Endometrial microvascular endothelial cells (primary cell): ENCODE data around the gene PTPRQ. TPM values are rescaled to one million over a fixed set of nuclear protein-coding genes. Genes with fewer than 3 reads are reported as not detected.

ENCODE experiments used
- in situ Hi-C: cut with HindIII; loops from 2 replicates; pipeline ENCODE4 v1.10.0; 2017; ENCODE audit warnings: low sequenced_read_pairs, low pct_unique_long_range_greater_than_20kb; ENCODE audit errors: inconsistent ontology term
- total RNA-seq: library from RNA; depleted of rRNA; stranded (reverse); fragments of >200 nt; gene quantifications from one replicate; pipeline ENCODE4 v1.2.3, GENCODE V29; 2015; ENCODE audit errors: inconsistent ontology term

PTPRQ gene, protein sequence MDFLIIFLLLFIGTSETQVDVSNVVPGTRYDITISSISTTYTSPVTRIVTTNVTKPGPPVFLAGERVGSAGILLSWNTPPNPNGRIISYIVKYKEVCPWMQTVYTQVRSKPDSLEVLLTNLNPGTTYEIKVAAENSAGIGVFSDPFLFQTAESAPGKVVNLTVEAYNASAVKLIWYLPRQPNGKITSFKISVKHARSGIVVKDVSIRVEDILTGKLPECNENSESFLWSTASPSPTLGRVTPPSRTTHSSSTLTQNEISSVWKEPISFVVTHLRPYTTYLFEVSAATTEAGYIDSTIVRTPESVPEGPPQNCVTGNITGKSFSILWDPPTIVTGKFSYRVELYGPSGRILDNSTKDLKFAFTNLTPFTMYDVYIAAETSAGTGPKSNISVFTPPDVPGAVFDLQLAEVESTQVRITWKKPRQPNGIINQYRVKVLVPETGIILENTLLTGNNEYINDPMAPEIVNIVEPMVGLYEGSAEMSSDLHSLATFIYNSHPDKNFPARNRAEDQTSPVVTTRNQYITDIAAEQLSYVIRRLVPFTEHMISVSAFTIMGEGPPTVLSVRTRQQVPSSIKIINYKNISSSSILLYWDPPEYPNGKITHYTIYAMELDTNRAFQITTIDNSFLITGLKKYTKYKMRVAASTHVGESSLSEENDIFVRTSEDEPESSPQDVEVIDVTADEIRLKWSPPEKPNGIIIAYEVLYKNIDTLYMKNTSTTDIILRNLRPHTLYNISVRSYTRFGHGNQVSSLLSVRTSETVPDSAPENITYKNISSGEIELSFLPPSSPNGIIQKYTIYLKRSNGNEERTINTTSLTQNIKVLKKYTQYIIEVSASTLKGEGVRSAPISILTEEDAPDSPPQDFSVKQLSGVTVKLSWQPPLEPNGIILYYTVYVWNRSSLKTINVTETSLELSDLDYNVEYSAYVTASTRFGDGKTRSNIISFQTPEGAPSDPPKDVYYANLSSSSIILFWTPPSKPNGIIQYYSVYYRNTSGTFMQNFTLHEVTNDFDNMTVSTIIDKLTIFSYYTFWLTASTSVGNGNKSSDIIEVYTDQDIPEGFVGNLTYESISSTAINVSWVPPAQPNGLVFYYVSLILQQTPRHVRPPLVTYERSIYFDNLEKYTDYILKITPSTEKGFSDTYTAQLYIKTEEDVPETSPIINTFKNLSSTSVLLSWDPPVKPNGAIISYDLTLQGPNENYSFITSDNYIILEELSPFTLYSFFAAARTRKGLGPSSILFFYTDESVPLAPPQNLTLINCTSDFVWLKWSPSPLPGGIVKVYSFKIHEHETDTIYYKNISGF (N-terminal part only)
- total RNA-seq = under 0.01 TPM

- in situ Hi-C loops = no loop called here
Observed at GRCh38 chr12:80443974-80444666, at the start of gene PTPRQ. PTPRQ (plus strand) TSS chr12:80444235; CDS start chr12:80444346, 111 bp downstream.

DNA sequence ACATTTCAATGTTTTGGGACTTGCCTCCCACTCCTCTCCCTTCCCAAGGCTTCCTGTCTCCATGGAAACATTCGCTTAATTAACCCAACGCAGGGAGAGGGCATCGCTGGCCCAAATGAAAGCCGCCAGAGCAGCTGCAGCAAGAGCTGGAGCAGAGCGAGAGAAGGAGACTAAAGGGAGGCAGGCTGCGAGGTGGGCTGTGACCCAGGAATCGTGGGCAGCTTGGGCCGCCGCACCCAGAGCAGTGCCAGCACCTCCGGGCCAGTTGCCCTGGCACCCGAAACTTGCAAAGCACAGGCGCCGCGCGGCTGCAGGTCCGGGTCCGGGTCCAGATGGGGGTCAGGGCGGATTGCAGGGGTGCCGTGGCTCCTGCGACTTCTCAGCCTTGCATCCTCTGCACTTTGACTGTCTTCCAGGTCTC, 43.5 kb upstream of the PTPRQ start:
- in situ Hi-C loops = no loop called here

DNA sequence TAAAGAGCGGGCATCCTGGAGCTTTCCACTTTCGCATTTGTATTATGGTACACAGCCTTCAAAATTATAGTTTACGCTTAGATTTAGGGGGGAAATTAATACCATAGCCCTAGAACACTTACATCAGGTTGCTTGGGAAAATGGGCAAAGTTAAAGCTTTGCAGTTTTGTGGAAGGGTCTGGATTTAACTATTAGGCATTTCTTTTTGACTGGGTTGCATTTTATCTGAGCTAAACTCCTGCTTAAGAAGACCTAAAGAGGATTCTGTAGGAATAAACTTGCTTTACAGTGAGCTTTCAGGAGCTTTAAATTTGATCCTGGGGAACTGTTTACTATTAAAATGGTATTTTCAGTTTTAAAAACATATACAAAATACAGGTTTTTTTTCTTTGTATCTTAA, 42.8 kb upstream of the PTPRQ start:
- in situ Hi-C loops = no loop called here

GRCh38 chr12:80404629-80405028, 39.4 kb upstream of the PTPRQ start:
- in situ Hi-C loops = no loop called here

- in situ Hi-C loops = no loop called here
Observed at GRCh38 chr12:80406253-80406652, 37.8 kb upstream of the PTPRQ start.

- in situ Hi-C loops = no loop called here
Observed at GRCh38 chr12:80411787-80412186, 32.2 kb upstream of the PTPRQ start.

GRCh38 chr12:80412343-80412953, 31.6 kb upstream of the PTPRQ start:
- in situ Hi-C loops = no loop called here

- in situ Hi-C loops = no loop called here
Observed at GRCh38 chr12:80413462-80413861, 30.6 kb upstream of the PTPRQ start.

DNA sequence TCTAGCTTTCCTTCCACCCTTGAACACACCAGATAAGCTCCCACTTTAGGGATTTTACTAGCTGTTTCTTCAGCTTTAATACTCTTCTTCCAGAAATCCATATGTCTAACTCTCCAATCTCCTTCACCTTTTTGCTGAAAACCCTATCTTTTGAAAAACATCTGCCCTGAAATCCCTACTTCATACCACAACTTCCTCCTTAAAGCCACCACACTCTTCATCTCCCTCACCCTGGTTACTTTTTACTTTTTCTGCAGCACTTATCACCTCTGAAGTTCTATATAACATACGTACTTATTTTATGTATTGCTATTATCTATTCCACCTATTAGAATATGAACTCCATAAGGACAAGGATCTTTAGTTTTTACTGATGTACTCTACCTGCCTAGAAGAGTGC, 28.6 kb upstream of the PTPRQ start:
- in situ Hi-C loops = no loop called here

- in situ Hi-C loops = no loop called here
Observed at GRCh38 chr12:80419644-80420043, 24.4 kb upstream of the PTPRQ start.

DNA sequence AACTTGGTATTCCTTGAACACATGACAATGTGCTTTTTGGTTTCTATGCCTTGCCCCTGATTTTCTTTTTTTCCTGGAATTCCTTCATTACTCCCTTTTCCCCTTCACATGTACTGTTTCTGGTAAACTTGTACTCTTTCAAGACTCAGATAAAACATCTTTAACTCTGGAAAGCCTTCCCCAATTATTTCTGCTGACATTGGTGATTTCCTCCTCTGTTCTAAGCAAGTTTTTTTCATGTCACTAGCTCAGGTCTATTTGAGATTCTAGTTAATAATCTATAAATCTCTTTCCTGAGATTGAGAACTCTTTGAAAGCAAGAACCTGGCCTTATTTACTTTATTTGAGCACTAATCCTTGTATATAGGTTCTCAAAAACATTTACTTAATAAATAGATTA, 24.0 kb upstream of the PTPRQ start:
- in situ Hi-C loops = no loop called here

- in situ Hi-C loops = no loop called here
Observed at GRCh38 chr12:80422550-80422949, 21.5 kb upstream of the PTPRQ start.

DNA sequence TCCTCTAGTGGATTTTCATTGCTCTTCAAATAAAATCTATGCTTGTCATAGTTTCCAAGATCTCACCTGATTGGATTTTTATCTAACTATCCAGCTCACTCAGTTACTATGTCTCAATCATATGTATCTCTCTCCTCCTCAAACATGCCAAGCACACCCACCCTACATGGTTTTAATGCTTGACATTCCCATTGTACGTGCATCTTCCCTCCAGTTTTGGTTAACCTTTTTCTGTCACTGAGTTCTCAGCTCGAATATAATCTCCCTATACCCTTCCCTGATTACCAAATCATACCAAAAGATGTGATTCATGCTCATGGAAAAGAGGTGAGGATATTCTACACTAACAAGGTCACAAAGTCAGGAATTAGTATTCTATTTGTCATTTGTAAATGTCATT, 12.0 kb upstream of the PTPRQ start:
- in situ Hi-C loops = no loop called here

DNA sequence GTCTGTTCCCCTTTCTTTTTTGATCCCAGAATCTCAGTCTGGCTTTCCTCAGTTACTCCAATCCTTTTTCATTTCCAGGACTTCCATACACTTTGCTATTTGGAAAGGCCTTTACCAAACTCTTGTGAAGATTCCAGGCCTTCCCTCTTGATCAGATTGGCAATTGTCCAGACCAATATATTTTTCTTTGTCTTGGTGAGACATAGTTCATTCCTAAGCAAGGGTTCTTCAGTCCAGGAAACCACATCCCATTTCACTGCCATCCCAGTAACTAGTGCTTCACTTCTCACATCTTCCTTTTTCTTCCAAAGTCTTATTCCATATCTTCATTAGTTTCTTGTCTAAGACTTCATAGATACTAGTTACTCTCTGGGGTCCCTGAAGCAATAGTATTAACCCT, 2.1 kb upstream of the PTPRQ start:
- in situ Hi-C loops = no loop called here

DNA sequence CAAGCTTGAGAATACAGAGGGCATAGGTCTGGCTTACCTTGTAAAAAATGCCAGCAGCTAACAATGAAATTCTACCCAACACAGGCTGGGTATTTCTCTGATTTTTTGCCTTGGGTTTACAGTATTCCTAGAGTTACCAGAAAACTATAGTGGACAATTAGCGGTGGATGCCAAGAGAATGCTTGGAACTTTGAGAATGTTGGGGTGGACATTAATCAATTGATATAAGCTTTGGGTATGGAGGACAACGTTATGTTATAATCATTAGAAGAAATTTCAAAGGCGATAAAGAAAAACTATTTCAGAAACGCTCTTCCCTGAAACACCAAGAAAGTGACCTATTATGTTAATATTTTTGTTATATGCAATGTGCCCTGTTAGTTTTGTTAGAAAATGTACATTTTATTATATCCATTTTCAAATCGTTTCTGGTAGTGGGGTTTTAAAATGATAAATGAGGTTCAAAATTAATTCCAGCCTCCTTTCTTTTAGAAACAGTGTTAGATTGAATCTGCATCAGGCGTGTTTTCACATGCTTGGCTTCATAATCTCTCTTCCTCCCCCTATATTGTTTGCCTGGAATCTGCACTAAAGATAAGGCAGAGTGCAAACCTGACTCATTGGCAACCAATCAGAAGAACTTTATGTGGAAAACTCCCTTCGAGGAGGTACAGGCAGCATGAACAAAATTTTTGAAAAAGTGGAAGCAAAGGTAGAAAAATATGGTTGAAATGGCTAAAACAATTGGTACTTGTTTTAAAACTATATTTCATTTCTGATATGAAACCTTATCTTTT, 1.4 kb upstream of the PTPRQ start:
- in situ Hi-C loops = no loop called here

DNA sequence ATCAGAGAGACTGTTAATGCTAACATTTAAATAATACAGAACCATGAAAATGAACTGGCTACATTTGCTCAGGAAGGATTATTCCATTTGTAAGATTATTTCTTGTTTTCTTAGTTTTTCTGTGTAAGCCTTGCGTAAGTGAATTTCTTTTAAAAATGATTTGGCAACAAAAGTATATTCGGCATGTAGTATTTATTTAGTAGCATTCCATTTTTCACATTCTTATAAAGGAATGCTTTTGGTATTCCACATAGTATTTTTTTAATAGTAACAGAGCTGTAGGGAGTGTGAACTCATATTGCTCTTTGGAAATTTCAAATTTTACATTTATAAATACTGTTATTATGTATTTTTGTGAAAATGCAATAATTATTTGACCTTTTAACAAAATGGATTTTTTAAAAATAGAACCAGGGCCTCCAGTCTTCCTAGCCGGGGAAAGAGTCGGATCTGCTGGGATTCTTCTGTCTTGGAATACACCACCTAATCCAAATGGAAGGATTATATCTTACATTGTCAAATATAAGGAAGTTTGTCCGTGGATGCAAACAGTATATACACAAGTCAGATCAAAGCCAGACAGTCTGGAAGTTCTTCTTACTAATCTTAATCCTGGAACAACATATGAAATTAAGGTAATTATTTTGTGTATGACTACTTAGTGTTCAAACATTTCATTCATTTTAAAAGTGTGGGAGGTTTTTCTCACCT, 1.2 kb downstream of the PTPRQ start:
- in situ Hi-C loops = no loop called here

- in situ Hi-C loops = no loop called here
Observed at GRCh38 chr12:80456513-80456912, 12.5 kb downstream of the PTPRQ start.
